Right lung (tissue), 5 donors: Measurements from ENCODE around the gene SLC43A2. TPM values are rescaled to one million over a fixed set of nuclear protein-coding genes. Genes with fewer than 3 reads are reported as not detected.
"Not testable (repeated sequence)": the region's sequence is repeated elsewhere in the genome, so short reads cannot be mapped to it uniquely, and the experiment has no call there.

Experiments
- DNase-seq, 2 donors: peaks; one replicate each; pipeline ENCODE4 v3.0.0-alpha.2; 2013
- polyA plus RNA-seq, 5 donors: library from polyadenylated mRNA; unstranded; fragments of 120-200 nt; gene quantifications; one replicate each; pipeline versions ENCODE4 v1.2.1 to v1.2.3, GENCODE V29; 2013; ENCODE audit warnings: inconsistent platforms in 1 of 5, low replicate concordance in 1 of 5; ENCODE audit not compliant: insufficient read length in 5 of 5, insufficient read depth in 1 of 5

SLC43A2 gene
- polyA plus RNA-seq, 5 donors: 21.0 to 29.0 (median 23.4) TPM

- DNase-seq: no peak
Observed at GRCh38 chr17:1591474-1592090, 37.1 kb downstream of the SLC43A2 start.

DNA sequence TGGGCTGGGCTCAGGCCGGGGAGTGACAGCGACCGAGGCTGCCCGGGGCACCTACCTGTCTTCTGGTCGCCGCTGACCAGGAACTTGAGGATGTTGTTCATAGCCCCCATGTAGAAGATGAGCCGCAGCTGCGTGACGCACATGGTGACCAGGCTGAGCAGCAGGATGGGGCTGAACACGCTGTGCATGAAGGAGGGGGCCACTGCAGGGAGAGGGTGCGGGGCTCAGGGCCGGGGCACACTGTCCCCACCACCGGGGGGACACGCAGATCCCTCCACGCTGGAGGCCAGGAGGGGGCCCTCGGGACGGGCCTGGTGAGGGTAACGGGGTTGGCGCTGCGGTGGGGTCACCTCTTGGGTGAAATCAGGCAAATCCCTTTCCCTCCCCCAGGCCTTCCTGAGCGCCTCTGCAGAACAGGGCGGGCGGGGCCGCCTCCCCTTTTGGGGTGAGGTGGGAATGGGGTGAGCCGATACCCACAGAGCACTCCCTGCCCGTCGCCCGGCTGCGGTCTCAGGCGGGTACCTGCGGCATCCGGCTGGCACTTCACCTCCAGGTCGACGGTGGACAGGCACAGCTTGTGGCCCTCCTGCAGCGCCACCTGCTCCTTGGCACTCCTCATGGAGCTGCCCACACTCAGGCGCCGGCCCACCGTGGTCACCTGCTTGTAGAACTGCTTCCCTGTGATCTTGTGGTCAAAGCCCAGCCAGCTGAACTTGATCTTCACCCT, 37.7 kb downstream of the SLC43A2 start:
- DNase-seq: no peak

DNA sequence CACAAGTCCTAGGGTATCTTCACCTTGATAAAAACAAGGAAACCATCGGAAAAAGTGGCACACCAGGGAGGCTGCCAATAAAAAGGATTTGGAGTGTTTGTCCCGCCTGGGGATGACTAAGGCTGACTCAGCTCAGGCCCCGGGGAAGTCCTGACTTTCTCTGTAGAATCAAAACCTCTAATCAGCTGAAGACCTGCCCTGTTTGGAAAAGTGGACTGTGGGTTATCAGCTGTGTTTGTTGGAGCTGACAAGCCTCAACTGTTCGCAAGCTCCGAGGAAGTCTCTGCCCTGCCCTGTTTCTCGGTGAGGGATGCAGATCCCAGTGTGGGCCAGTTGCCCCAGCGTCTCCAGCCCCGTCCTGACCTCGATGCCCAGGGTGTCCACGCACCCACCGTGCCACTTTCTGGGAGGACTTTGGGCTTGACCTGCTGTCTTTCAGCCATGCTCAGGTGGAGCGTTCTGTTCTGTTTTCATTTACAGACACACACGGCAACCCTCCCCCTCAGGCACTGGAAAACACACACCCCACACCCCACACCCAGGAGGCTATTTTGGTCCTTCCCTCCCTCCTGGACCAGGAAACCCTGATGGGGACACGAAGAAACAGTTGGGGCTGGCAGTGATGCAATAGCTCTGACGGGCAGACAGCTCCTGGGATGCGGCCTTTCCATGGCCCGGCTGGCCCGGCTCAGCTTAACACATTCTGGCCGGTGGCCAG, 38.4 kb downstream of the SLC43A2 start:
- DNase-seq: no peak

GRCh38 chr17:1588821-1589585, 39.6 kb downstream of the SLC43A2 start:
- DNase-seq: no peak

DNA sequence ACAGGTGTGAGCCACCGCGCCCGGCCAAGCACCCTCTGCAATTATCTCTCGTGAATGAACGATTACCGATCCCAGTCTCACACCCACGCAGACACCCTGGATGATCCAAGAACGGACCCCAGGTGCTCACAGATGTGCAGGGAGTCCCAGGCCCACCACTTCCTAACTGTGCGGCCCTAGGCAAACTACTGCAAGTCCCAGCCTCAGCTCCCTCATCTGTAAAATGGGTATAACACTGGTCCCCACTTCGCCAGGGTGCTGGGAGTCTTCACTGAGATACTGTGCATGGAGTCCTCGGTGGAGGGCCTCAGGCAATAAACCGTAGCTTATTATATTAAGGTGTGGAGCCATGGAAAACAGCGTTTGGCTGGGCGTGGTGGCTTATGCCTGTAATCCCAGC, 44.5 kb downstream of the SLC43A2 start:
- no peak for DNase-seq

GRCh38 chr17:1583556-1583955, 45.1 kb downstream of the SLC43A2 start:
- DNase-seq: no peak

DNA sequence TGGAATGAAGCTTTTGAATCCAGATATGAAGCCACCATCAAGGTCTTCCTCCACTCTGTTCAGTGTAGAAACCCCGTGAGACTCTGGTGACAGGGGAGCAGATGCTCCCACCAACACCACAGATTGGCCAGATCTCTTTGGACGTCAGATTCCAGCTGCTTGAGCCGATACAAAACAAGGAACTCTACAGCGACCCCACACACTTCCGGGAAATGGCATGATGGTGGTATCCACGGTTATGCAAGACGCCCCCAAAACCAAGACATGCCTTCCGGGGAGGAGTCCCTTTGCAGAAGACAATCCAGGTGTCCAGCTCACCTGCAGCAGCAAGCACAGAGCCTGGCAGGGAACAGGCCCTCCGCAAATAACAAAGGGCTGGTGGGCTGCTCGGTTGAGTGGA, 46.3 kb downstream of the SLC43A2 start:
- no peak for DNase-seq

DNA sequence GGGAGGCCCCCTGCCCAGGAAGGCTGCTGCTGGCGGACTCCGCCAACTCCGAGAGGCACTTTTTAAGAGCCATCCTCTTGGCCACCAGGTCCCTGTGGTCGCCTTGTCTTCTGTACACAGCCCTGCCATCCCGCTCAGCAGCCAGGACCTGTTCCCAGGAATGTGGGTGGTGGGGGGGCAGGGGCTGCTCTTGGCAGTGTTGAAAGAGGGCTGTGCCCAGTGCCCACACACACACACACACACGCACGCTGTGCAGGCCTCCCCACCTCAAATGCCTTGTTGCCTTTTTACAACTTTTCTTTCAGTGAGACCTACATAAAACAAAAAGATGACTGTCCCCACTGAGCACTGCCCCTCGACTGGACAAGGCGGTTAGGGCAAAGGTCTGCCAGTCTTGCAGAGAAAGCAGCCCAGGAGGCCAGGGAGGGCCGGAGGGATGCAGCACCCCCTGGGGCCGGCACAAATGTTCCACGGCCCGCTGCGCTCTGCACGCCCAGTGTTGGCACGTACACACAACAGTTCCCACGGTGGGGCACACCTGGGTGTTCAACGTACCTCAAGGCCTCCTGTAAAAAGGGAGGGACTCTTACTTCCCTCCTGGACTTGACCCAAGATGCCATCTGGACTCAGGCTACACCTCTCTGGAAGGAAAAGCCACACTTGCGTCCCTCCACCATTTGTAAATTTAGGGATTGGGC, 47.5 kb downstream of the SLC43A2 start:
- DNase-seq: peak in 1 of 2 donors; percentile 43

DNA sequence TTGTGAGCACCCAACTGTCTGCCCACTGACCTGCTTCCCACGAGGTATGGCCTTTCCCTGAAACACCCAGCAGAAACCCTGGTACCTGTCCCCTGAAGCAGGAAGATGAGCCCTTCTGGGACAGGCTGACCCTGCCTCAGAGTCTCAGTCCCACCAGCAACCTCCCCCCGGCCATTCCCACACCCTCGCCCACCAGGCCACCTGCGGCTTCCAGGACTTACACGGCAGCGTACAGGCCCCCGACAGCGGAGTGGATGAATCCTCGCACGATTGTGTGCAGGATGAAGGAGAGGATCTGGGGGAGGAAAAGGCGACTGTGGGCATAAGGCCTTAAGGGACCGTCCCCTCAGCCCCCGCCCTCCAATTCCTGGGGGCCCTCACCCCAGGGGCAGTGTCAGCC, 50.6 kb downstream of the SLC43A2 start:
- DNase-seq: no peak

DNA sequence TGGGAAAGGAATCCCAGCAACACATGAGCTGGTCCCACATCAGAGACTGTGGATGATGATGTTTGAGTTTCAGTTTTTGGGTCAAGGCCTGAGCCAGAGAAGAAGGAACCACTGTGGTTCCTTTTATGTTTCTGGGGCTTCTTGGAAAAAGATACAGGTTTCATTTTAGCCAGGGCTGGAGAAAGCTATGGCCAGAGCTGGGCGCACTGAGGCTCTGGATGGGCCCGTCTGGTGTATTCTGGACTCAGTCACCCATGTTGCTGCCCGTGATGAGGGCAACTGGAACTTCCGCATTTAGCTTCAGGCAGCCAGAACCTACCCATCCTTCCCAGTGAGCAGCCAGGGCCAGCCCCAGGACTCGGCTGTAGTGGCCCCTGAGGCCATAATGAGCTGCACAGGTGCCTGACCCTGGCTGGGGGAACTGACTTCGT, 51.0 kb downstream of the SLC43A2 start:
- no peak for DNase-seq

GRCh38 chr17:1577182-1577581, 51.5 kb downstream of the SLC43A2 start:
- DNase-seq: peak; percentile 77 to 83

DNA sequence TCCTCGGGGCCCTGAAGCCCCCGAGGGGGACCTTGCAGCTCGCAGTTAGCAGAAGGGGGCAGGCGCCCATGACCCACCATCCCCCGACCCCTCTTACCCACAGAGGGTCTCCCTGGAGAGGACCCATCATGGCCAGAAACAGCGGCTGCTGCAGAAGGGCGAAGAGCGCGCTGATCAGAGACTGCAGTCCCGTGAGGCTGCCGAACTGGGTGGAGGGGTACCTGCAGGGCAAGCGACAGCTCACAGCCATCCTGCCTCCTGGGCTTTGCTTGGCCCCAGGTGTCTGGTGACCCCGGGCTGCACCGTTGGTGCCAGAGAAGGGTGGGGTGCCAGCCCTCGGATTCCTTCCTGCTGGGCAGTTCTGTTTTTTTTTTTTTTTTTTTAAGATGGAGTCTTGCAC, 52.1 kb downstream of the SLC43A2 start:
- DNase-seq: no peak

DNA sequence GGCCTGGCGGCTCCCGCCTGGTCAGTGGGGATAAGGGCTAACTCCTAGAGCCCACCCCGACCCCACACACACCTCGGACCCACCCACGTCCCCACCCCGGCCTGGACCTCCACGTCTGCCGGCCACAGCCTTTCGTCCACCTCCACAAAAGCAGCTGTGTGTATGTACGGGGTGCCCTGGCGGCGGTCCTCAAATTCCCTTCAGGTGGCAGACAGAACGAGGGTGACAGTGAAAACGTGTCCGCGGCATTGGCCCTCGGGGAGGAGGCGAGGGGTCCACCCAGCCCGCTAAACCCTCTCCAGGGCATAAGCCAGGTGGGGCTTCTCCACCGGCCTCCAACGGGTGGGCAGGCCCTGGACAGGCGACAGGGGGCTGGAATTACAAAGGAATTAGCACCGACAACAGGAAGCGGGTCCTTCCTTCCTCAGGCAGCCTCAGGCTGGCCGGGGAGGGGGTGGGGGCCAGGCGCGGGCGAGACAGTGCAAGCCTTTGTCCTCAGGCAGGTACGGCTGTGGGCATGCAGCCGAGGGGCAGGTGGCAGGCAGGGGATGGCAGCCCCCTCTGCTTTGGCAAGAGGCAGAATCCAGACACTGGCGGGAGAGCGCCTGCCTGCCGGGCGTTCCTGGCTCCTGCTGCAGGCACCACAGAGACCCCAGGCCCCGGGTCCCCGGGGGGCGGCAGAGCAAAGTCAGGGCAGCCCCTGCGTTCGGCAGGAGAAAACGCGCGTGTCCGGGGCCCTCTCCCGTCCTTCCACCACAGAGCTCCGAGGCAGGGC, 53.8 kb downstream of the SLC43A2 start:
- DNase-seq: no peak

DNA sequence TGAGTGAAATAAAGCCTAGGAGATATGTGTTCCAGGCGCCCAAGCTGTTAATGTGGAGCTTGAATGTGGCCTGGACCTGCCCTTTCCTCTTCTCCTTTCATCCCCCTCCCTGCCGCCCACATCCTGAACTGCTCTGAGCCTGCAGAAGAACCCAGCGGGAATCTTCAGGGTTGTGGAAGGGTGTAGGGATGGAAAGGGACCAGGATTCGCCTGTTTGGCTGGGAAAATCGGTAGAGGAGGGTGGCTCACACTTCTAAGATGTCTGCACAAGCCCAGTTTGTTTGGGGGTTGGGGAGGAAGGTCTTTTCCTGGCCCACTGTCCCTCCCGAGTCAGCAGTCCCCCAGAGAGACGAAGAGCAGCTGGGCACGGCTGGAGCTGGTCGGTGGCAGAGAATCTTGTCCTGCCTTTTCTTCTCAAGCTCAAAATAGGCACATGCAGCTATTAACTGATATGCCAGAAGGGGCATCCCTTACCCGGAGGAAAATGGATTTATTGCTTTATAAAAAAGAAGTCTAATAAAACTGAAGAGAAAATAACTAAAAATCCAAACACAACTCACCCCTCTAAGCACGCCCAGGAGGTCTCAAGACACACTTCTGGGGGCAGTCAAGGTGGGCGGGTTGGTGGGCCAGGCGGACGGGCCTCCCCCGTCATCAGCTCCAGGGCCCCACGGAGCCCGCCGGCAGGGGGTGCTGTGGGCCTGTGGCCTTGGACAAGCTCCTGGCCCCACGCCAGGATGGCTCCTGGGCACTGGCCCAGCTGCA, 54.5 kb downstream of the SLC43A2 start:
- DNase-seq: peak; percentile 85 to 88

DNA sequence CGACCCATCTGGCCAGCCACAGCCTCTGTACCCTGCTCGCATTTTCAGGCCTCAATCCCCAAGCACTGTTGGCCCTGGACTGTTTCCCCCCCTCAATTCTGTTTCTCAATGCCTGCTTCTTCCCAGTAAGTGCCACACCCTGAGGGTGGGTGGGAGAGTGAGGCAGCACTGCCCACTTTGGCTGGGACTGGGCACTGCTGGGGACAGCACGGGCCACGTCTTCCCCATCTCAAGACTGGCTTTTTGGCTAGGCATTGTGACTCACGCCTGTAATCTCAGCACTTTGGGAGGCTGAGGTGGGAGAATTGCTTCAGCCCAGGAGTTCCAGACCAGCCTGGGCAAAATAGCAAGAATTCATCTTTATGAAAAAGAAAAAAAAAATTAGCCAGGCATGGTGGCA, 56.0 kb downstream of the SLC43A2 start:
- not testable (repeated sequence) for DNase-seq

DNA sequence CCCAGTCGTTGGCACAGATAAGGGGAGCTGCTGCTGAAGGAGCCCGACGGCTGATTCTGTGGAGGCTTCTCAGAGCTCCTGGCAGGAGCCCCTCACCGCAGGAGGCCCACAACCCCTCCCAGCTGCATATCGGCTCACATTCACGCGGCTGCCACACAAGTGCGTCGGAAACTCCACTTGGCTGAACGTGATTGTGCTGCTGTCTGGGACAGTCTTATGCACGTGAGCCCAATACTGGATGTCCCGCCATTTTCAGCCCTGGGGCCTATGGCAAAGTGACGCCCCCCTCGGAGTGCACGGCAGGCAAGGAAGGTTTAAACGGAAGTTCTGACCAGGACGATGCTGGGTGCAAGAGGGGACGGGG, 57.3 kb downstream of the SLC43A2 start:
- DNase-seq: no peak

DNA sequence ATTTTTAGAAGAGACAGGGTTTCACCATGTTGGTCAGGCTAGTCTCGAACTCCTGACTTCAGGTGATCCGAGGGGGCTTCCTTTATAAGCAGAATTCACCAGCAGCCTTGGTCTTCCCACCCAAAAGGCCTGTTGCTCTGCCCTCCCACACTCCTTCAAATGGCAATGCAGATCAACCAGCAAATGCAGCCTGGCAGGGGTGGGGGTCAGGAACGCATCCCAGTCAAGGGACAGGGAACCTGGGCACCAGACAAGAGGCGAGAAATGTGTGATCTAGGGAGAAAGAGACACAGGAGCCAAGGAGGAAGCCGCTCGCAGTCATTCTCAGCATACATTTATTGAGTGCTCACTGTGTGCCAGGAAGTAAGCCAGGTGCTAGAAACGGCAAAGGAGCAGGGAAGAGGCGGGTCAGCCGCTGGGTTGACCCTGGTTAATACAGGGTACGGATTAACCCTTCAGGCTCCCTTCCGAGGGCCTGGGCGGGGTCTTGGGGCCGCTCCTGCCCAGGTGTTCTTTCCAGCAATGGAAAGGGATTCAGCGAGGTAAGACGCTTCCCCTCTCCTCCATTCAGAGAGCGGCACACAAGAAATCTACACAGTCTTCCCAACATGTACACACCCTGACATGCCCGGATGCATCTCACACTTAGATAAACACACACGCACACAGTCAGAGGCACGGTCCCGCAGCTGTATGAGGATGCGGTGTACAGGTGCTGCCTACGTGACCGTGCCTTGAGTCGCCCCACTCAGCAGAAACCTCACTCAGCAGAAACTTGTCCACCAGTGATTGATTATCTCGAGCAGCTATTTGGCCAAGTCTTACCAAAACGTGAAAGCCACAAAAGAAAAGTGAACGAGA, 59.5 kb downstream of the SLC43A2 start:
- no peak for DNase-seq

DNA sequence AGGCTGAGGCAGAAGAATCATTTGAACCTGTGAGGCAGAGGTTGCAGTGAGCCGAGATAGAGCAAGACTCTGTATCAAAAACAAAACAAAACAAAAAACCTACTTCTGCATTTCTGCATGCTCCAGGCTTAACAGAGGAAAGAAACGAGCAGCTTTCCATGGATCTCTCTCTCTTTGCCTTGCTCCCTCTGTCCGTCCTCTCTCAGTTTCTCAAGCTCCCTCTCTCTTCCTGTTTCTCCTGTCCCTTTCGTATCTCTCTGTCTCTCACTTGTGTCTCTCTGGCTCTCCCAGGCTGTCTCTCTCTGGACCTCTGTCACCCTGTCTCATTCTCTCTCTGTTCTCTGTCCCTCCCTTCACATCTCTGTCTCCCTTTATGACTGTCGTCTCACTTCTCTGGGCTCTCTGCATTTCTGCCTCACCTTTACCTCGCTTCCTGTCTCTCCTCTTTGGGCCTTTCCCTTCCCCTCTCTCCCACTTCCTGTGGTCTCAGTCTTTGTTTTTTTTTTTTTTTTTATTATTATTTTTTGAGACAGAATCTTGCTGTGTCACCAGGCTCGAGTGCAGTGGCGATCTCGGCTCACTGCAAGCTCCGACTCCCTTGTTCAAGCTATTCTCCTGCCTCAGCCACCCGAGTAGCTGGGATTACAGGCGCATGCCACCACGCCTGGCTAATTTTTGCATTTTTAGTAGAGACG, 62.0 kb downstream of the SLC43A2 start:
- no peak for DNase-seq
